Prostate gland (tissue), 2 donors: Measurements from ENCODE around the gene BEST4.
"Not testable (repeated sequence)": the region's sequence is repeated elsewhere in the genome, so short reads cannot be mapped to it uniquely, and the experiment has no call there.

Experiments
- CTCF ChIP-seq, 4 experiments: fragments of 200-600 bp in 2 of 4; fragments of 450-650 bp in 2 of 4; sonication (generic) in 2 of 4; IDR thresholded peaks; 1 replicate in 3 of 4; 2 replicates in 1 of 4; pipeline ENCODE4 v1.5.1; 2016 to 2019; ENCODE audit warnings: antibody characterized with exemption in 4 of 4, mild to moderate bottlenecking in 2 of 4, moderate library complexity in 2 of 4
- POLR2A ChIP-seq: fragments of 450-650 bp; IDR thresholded peaks from one replicate; pipeline ENCODE4 v1.6.1; 2016; ENCODE audit warnings: antibody characterized with exemption, mild to moderate bottlenecking
- POLR2AphosphoS5 ChIP-seq: sonication (generic); formaldehyde crosslinking; IDR thresholded peaks from one replicate; pipeline ENCODE4 v1.6.1; 2017; ENCODE audit warnings: antibody characterized with exemption

GRCh38 chr1:44824392-44824791 is 36.4 kb upstream of the BEST4 start:
- TF ChIP-seq CTCF (IDR thresholded peaks at IDR 0.05); POLR2A; POLR2AphosphoS5: not testable (repeated sequence)
